Mammary epithelial cell (primary cell): ENCODE measurements around the gene GALNT11.

ENCODE experiments used
- CTCF ChIP-seq, 2 donors: IDR thresholded peaks in 1 of 2; conservative IDR thresholded peaks in 1 of 2; 2 replicates each; pipeline ENCODE4 v1.5.1; 2011 to 2012; ENCODE audit warnings: inconsistent platforms in 2 of 2, low read length in 2 of 2, mild to moderate bottlenecking in 2 of 2, control low read depth in 1 of 2, low read depth in 1 of 2; ENCODE audit not compliant: insufficient read depth in 1 of 2; ENCODE audit errors: extremely low read depth in 1 of 2
- EZH2 ChIP-seq: IDR thresholded peaks from 2 replicates; pipeline ENCODE4 v1.6.1; 2012; ENCODE audit warnings: low read length, inconsistent platforms, borderline replicate concordance

DNA sequence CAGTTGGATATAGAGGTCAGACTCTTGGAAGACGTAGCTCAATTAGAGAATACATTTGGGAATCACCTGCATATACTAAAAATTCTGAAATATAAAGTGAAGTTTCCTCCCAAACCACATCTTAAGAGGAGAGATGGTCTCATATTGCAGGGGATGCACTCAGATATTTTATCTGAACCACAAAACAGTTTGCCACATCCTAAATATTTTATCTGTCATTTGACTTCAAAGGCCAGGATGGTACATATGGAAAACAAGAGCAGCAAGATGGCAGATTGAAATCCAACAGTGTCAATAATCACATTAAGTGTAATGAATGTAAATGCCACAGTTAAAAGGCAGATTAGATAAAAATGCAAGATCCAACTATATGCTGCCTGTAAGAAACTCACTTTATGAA, 97.1 kb downstream of the GALNT11 start:
- TF ChIP-seq CTCF (conservative IDR thresholded peaks at IDR 0.05 in 1 of 2, IDR thresholded peaks at IDR 0.05 in 1 of 2; ENCODE audit: extremely low read depth in 1 of 2, insufficient read depth in 1 of 2, low read depth in 1 of 2, low read length in 2 of 2) (no peak), EZH2 (no peak)
